ENCODE measurements around the gene CDKAL1. TPM values are rescaled to one million over a fixed set of nuclear protein-coding genes. Genes with fewer than 3 reads are reported as not detected.

CDKAL1 gene
- total RNA-seq, 1 donor from 2014 or later = 39.6 TPM

- H4K20me1 ChIP-seq (ENCODE audit: low read depth) = no peaks in the 10 kb centered on the region
- no peak overlapping the region for H3K4me2 ChIP-seq
- peaks cover 7% of the 10 kb centered on the region for H3K4me1 Mint-ChIP-seq
- no peaks in the 10 kb centered on the region for H3F3A ChIP-seq (ENCODE audit: low read depth)
- no peaks in the 10 kb centered on the region for H3K27me3 ChIP-seq
- H3K9me3 ChIP-seq (ENCODE audit: low read depth) = no peaks in the 10 kb centered on the region
- no peaks in the 10 kb centered on the region for H3K36me3 ChIP-seq
- H3K27ac ChIP-seq = no peak overlapping the region
- no peak overlapping the region for H3K4me3 ChIP-seq
- no peak for DNase-seq (ENCODE audit: low spot score)
- no peak overlapping the region for H2AFZ ChIP-seq (replicated peaks)
- H3K4me3 Mint-ChIP-seq = no peak overlapping the region
- H3K9me3 Mint-ChIP-seq = no peaks in the 10 kb centered on the region
- H3K9ac ChIP-seq = no peak overlapping the region
- no peaks in the 10 kb centered on the region for H3K27me3 Mint-ChIP-seq (ENCODE audit: insufficient read depth, low read depth)
- peaks cover 2% of the 10 kb centered on the region for H3K36me3 Mint-ChIP-seq
- no peak overlapping the region for H3K27ac Mint-ChIP-seq
- no peaks in the 10 kb centered on the region for H3K4me1 ChIP-seq
- no peaks in the 10 kb centered on the region for H3K79me2 ChIP-seq (ENCODE audit: low read depth)
- TF ChIP-seq EZH2 (IDR thresholded peaks at IDR 0.05) (no peak), CTCF (IDR thresholded peaks at IDR 0.05) (no peak), EZH2phosphoT487 (IDR thresholded peaks at IDR 0.05) (no peak)
These were observed 257.7 kb downstream of the CDKAL1 start for GRCh38 chr6:20791944-20792343.

- no peak overlapping the region for H3K4me3 Mint-ChIP-seq
- no peak overlapping the region for H3K27ac Mint-ChIP-seq
- no peak overlapping the region for H3K4me3 ChIP-seq
These were observed 258.9 kb downstream of the CDKAL1 start for GRCh38 chr6:20793174-20793573.

GRCh38 chr6:20797597-20797996, 263.3 kb downstream of the CDKAL1 start:
- no peak overlapping the region for H3K4me3 ChIP-seq
- H3K27me3 ChIP-seq = no peaks in the 10 kb centered on the region
- no peak overlapping the region for H2AFZ ChIP-seq (replicated peaks)

More at GRCh38 chr6:20793174-20793573, 258.9 kb downstream of the CDKAL1 start:
- H3K27ac ChIP-seq = no peak overlapping the region
- no peak overlapping the region for H3K9ac ChIP-seq
- H3K4me1 ChIP-seq = no peaks in the 10 kb centered on the region
- TF ChIP-seq EZH2phosphoT487 (IDR thresholded peaks at IDR 0.05) (no peak), EZH2 (IDR thresholded peaks at IDR 0.05) (no peak), CTCF (IDR thresholded peaks at IDR 0.05) (no peak)
- no peak overlapping the region for H2AFZ ChIP-seq (replicated peaks)
- H3K9me3 Mint-ChIP-seq = no peaks in the 10 kb centered on the region
- H3K36me3 ChIP-seq = no peaks in the 10 kb centered on the region
- H3F3A ChIP-seq (ENCODE audit: low read depth) = no peaks in the 10 kb centered on the region
- no peak for DNase-seq (ENCODE audit: low spot score)
- peaks cover 2% of the 10 kb centered on the region for H3K36me3 Mint-ChIP-seq
- H3K9me3 ChIP-seq (ENCODE audit: low read depth) = no peaks in the 10 kb centered on the region
- H3K27me3 Mint-ChIP-seq (ENCODE audit: insufficient read depth, low read depth) = no peaks in the 10 kb centered on the region
- no peaks in the 10 kb centered on the region for H3K79me2 ChIP-seq (ENCODE audit: low read depth)
- no peak overlapping the region for H3K4me2 ChIP-seq
- H4K20me1 ChIP-seq (ENCODE audit: low read depth) = no peaks in the 10 kb centered on the region
- no peaks in the 10 kb centered on the region for H3K27me3 ChIP-seq
- H3K4me1 Mint-ChIP-seq = peaks cover 7% of the 10 kb centered on the region

More at GRCh38 chr6:20797597-20797996, 263.3 kb downstream of the CDKAL1 start:
- DNase-seq (ENCODE audit: low spot score) = no peak
- Histone ChIP-seq H3F3A (ENCODE audit: low read depth) (no peaks in the 10 kb centered on the region), H3K4me2 (no peak overlapping the region), H3K9ac (no peak overlapping the region), H4K20me1 (ENCODE audit: low read depth) (no peaks in the 10 kb centered on the region), H3K27ac (no peak overlapping the region), H3K9me3 (ENCODE audit: low read depth) (no peaks in the 10 kb centered on the region), H3K4me1 (no peaks in the 10 kb centered on the region), H3K79me2 (ENCODE audit: low read depth) (no peaks in the 10 kb centered on the region), H3K36me3 (no peaks in the 10 kb centered on the region)
- H3K9me3 Mint-ChIP-seq = no peaks in the 10 kb centered on the region
- no peak overlapping the region for H3K27ac Mint-ChIP-seq
- H3K27me3 Mint-ChIP-seq (ENCODE audit: insufficient read depth, low read depth) = peaks cover 2% of the 10 kb centered on the region
- peaks cover 2% of the 10 kb centered on the region for H3K4me1 Mint-ChIP-seq
- no peak for TF ChIP-seq EZH2 (IDR thresholded peaks at IDR 0.05)
- TF ChIP-seq CTCF (IDR thresholded peaks at IDR 0.05) = no peak
- no peak for TF ChIP-seq EZH2phosphoT487 (IDR thresholded peaks at IDR 0.05)
- H3K36me3 Mint-ChIP-seq = no peaks in the 10 kb centered on the region
- H3K4me3 Mint-ChIP-seq = no peak overlapping the region

All from neural progenitor cell (in vitro differentiated cells).